Endothelial cell (in vitro differentiated cells): Measurements from ENCODE around the gene ATP9A. TPM values are rescaled to one million over a fixed set of nuclear protein-coding genes. Genes with fewer than 3 reads are reported as not detected.

Experiments
- DNase-seq: peaks from one replicate; pipeline ENCODE4 v3.0.0; 2021; ENCODE audit warnings: low spot score
- H3K27ac Mint-ChIP-seq: one replicate; pipeline ENCODE4 v1.8.0; 2021; ENCODE audit warnings: mixed read lengths, inconsistent platforms; ENCODE audit not compliant: unreplicated experiment
- H3K27me3 Mint-ChIP-seq: one replicate; pipeline ENCODE4 v1.8.0; 2021; ENCODE audit warnings: mild to moderate bottlenecking, moderate library complexity, mixed read lengths, inconsistent platforms; ENCODE audit not compliant: unreplicated experiment
- H3K36me3 Mint-ChIP-seq: one replicate; pipeline ENCODE4 v1.8.0; 2021; ENCODE audit warnings: mild to moderate bottlenecking, low read depth, mixed read lengths, inconsistent platforms; ENCODE audit not compliant: unreplicated experiment
- H3K4me1 Mint-ChIP-seq: one replicate; pipeline ENCODE4 v1.8.0; 2021; ENCODE audit warnings: mild to moderate bottlenecking, mixed read lengths, inconsistent platforms; ENCODE audit not compliant: unreplicated experiment
- H3K4me3 Mint-ChIP-seq: one replicate; pipeline ENCODE4 v1.8.0; 2021; ENCODE audit warnings: mild to moderate bottlenecking, mixed read lengths, inconsistent platforms; ENCODE audit not compliant: unreplicated experiment
- H3K9me3 Mint-ChIP-seq: one replicate; pipeline ENCODE4 v1.8.0; 2021; ENCODE audit warnings: mixed read lengths, inconsistent platforms; ENCODE audit not compliant: unreplicated experiment
- CTCF ChIP-seq: fragments of 200-600 bp; sonication (generic); IDR thresholded peaks from one replicate; pipeline ENCODE4 v1.5.0; 2021; ENCODE audit warnings: antibody characterized with exemption; ENCODE audit not compliant: unreplicated experiment
- total RNA-seq: library from RNA; stranded (reverse); fragmentation: NEBNext Ultra II Directional; extraction: Animal tissue kit (Norgen Biotek cat#: 25700); gene quantifications from one replicate; pipeline ENCODE4 v1.2.1, GENCODE V29; 2021; ENCODE audit not compliant: unreplicated experiment

The ATP9A gene
- total RNA-seq, 1 donor from 2014 or later = 30.6 TPM

- Mint-ChIP-seq H3K27ac (no peak overlapping the region), H3K36me3 (no peaks in the 10 kb centered on the region), H3K27me3 (peaks cover 2% of the 10 kb centered on the region), H3K9me3 (no peaks in the 10 kb centered on the region), H3K4me1 (peaks cover 6% of the 10 kb centered on the region), H3K4me3 (no peak overlapping the region)
- TF ChIP-seq CTCF = no peak
- DNase-seq = no peak
These were observed 32.2 kb downstream of the ATP9A start for GRCh38 chr20:51735728-51736600.

- Mint-ChIP-seq H3K4me1 (peaks cover 6% of the 10 kb centered on the region), H3K36me3 (no peaks in the 10 kb centered on the region), H3K9me3 (no peaks in the 10 kb centered on the region), H3K27ac (no peak overlapping the region), H3K27me3 (peaks cover 2% of the 10 kb centered on the region), H3K4me3 (no peak overlapping the region)
- TF ChIP-seq CTCF = no peak
- no peak for DNase-seq
These were observed 33.1 kb downstream of the ATP9A start for GRCh38 chr20:51734876-51735720.

GRCh38 chr20:51733070-51733469 lies 35.1 kb downstream of the ATP9A start:
- Mint-ChIP-seq H3K27ac (no peak overlapping the region), H3K36me3 (no peaks in the 10 kb centered on the region), H3K4me3 (no peak overlapping the region), H3K9me3 (no peaks in the 10 kb centered on the region), H3K27me3 (peaks cover 2% of the 10 kb centered on the region), H3K4me1 (peaks cover 6% of the 10 kb centered on the region)
- no peak for TF ChIP-seq CTCF
- no peak for DNase-seq

- H3K36me3 Mint-ChIP-seq = no peaks in the 10 kb centered on the region
- peaks cover 2% of the 10 kb centered on the region for H3K27me3 Mint-ChIP-seq
- peaks cover 6% of the 10 kb centered on the region for H3K4me1 Mint-ChIP-seq
- no peak for TF ChIP-seq CTCF
- no peak for DNase-seq
- no peaks in the 10 kb centered on the region for H3K9me3 Mint-ChIP-seq
- H3K27ac Mint-ChIP-seq = no peak overlapping the region
- H3K4me3 Mint-ChIP-seq = no peak overlapping the region
These were observed 35.9 kb downstream of the ATP9A start for GRCh38 chr20:51732096-51732791.
